HFFc6 (cell line): Measurements from ENCODE around the gene SETBP1. TPM values are rescaled to one million over a fixed set of nuclear protein-coding genes. Genes with fewer than 3 reads are reported as not detected.

Experiments
- DNase-seq: peaks from one replicate; pipeline ENCODE4 v3.0.0-alpha.2; 2018
- H3K27ac Mint-ChIP-seq: 2 replicates; pipeline ENCODE4 v1.8.0; 2020; ENCODE audit warnings: mild to moderate bottlenecking, mixed read lengths
- H3K27me3 Mint-ChIP-seq: 2 replicates; pipeline ENCODE4 v1.8.0; 2021; ENCODE audit warnings: mild to moderate bottlenecking, moderate library complexity, mixed read lengths; ENCODE audit not compliant: insufficient read depth
- H3K36me3 Mint-ChIP-seq: 2 replicates; pipeline ENCODE4 v1.8.0; 2021; ENCODE audit warnings: low read depth, mixed read lengths
- H3K4me1 Mint-ChIP-seq: 2 replicates; pipeline ENCODE4 v1.8.0; 2020; ENCODE audit warnings: low read depth, mixed read lengths
- H3K4me3 Mint-ChIP-seq: 2 replicates; pipeline ENCODE4 v1.8.0; 2020; ENCODE audit warnings: mild to moderate bottlenecking, moderate library complexity, mixed read lengths
- H3K9me3 Mint-ChIP-seq: 2 replicates; pipeline ENCODE4 v1.8.0; 2020; ENCODE audit warnings: mild to moderate bottlenecking, mixed read lengths
- CTCF ChIP-seq: fragments of 200-600 bp; sonication (generic); IDR thresholded peaks from 2 replicates; pipeline ENCODE4 v1.5.0; 2021; ENCODE audit warnings: antibody characterized with exemption, mild to moderate bottlenecking
- total RNA-seq, 6 experiments: library from RNA; stranded (reverse); fragmentation: NEBNext Ultra II Directional; extraction: Animal tissue kit (Norgen Biotek cat#: 25700); gene quantifications; 2 replicates in 1 of 6; 3 replicates in 5 of 6; pipeline ENCODE4 v1.2.3, GENCODE V29; 2021

The SETBP1 gene
- total RNA-seq, 6 experiments from 2014 or later: 0.03 to 0.40 (median 0.09) TPM

- no peak for TF ChIP-seq CTCF
- no peak overlapping the region for H3K4me3 Mint-ChIP-seq
- no peaks in the 10 kb centered on the region; the same call in 1 of the 2 replicates for H3K4me1 Mint-ChIP-seq
- no peaks in the 10 kb centered on the region for H3K9me3 Mint-ChIP-seq
- DNase-seq: no peak
- no peaks in the 10 kb centered on the region for H3K27me3 Mint-ChIP-seq
- H3K27ac Mint-ChIP-seq: no peak overlapping the region
- no peaks in the 10 kb centered on the region for H3K36me3 Mint-ChIP-seq
Measured at GRCh38 chr18:45025089-45025450, 344.4 kb downstream of the SETBP1 start.

- Mint-ChIP-seq H3K27me3 (no peaks in the 10 kb centered on the region), H3K4me3 (no peak overlapping the region), H3K4me1 (no peaks in the 10 kb centered on the region), H3K36me3 (no peaks in the 10 kb centered on the region), H3K9me3 (no peaks in the 10 kb centered on the region), H3K27ac (no peak overlapping the region)
- no peak for TF ChIP-seq CTCF
- no peak for DNase-seq
Measured at GRCh38 chr18:45026162-45026561, 345.5 kb downstream of the SETBP1 start.

GRCh38 chr18:45034179-45034578, 353.5 kb downstream of the SETBP1 start:
- H3K27ac Mint-ChIP-seq: no peak overlapping the region

GRCh38 chr18:45037618-45038017, 356.9 kb downstream of the SETBP1 start:
- Mint-ChIP-seq H3K36me3 (no peaks in the 10 kb centered on the region), H3K9me3 (no peaks in the 10 kb centered on the region; the same call in 1 of the 2 replicates), H3K27ac (no peak overlapping the region), H3K27me3 (peaks cover 5% of the 10 kb centered on the region), H3K4me1 (no peaks in the 10 kb centered on the region), H3K4me3 (no peak overlapping the region)
- DNase-seq: no peak
- TF ChIP-seq CTCF: no peak

More at GRCh38 chr18:45034179-45034578, 353.5 kb downstream of the SETBP1 start:
- Mint-ChIP-seq H3K27me3 (no peaks in the 10 kb centered on the region; the same call in 1 of the 2 replicates), H3K4me3 (no peak overlapping the region), H3K36me3 (no peaks in the 10 kb centered on the region), H3K4me1 (no peaks in the 10 kb centered on the region), H3K9me3 (no peaks in the 10 kb centered on the region; the same call in 1 of the 2 replicates)
- no peak for DNase-seq
- no peak for TF ChIP-seq CTCF

GRCh38 chr18:45039376-45039775, 358.7 kb downstream of the SETBP1 start:
- no peak for DNase-seq
- Mint-ChIP-seq H3K4me1 (no peaks in the 10 kb centered on the region), H3K27ac (no peak overlapping the region), H3K36me3 (no peaks in the 10 kb centered on the region), H3K27me3 (peaks cover 6% of the 10 kb centered on the region), H3K9me3 (no peaks in the 10 kb centered on the region; the same call in 1 of the 2 replicates), H3K4me3 (no peak overlapping the region)
- TF ChIP-seq CTCF: no peak

- DNase-seq: no peak
- no peak overlapping the region for H3K4me3 Mint-ChIP-seq
- no peak overlapping the region for H3K27ac Mint-ChIP-seq
- TF ChIP-seq CTCF: no peak
- H3K36me3 Mint-ChIP-seq: no peaks in the 10 kb centered on the region
- H3K4me1 Mint-ChIP-seq: no peaks in the 10 kb centered on the region
- peaks cover 7% of the 10 kb centered on the region for H3K27me3 Mint-ChIP-seq
- H3K9me3 Mint-ChIP-seq: no peaks in the 10 kb centered on the region; the same call in 1 of the 2 replicates
Measured at GRCh38 chr18:45040879-45041278, 360.2 kb downstream of the SETBP1 start.
